GM18907 (cell line): ENCODE measurements around the gene OXCT1.
A peak's percentile ranks its signal among the peaks of the same experiment; 100 is the strongest.
"Not testable (repeated sequence)": the region's sequence is repeated elsewhere in the genome, so short reads cannot be mapped to it uniquely, and the experiment has no call there.

ENCODE experiments used
- ATAC-seq: cut with Tn5 transposase; IDR thresholded peaks from one replicate; pipeline ENCODE4 v1.9.1; 2021; ENCODE audit warnings: mild to moderate bottlenecking, moderate library complexity; ENCODE audit not compliant: unreplicated experiment

The OXCT1 gene

DNA sequence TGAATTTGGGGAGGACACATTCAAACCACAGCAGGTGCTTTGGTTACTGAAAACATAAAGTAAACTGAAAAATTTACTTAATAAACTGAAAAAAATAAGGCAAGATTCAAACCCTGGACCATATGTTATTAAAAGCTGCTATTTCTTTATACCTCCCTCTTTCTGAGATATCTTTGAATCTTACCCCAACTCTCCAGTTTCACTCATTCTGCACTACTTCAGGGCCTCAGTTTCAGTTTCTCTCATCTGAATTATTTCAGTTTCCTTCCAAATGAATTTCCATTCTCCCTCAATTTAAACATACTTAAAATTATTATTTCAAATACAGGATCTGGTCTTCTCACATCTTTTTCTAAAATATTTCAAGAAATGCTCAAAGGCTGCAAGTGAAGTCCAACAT is 4.9 kb upstream of the OXCT1 start:
- no peak for ATAC-seq

DNA sequence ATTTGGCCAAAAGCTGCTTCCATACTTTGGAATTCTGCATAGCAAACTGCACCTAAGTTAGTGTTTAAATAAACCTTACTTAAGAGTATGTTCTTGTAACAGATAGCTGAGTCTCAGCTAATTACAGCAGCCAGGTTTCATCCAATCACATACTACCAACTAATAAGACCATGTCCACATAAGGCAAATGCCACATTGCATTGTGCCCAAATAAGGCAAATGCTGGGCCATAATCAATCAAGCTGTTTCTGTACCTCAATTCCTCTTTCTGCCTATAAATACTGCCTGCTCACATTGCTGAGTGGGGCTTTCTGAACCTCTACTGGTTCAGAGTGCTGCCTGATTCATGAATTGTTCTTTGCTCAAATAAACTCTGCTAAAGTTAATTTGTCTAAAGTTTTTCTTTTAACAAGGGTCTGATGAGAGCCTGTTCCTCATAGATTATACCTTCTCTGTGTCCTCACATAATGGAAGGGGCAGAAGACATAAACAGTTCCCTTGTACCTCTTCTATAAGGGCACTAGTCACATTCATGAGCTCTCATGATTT is 4.4 kb upstream of the OXCT1 start:
- no peak for ATAC-seq

GRCh38 chr5:41871852-41872251 is 1.6 kb upstream of the OXCT1 start:
- no peak for ATAC-seq

GRCh38 chr5:41870627-41871048 is 413 bp upstream of the OXCT1 start:
- ATAC-seq: no peak

DNA sequence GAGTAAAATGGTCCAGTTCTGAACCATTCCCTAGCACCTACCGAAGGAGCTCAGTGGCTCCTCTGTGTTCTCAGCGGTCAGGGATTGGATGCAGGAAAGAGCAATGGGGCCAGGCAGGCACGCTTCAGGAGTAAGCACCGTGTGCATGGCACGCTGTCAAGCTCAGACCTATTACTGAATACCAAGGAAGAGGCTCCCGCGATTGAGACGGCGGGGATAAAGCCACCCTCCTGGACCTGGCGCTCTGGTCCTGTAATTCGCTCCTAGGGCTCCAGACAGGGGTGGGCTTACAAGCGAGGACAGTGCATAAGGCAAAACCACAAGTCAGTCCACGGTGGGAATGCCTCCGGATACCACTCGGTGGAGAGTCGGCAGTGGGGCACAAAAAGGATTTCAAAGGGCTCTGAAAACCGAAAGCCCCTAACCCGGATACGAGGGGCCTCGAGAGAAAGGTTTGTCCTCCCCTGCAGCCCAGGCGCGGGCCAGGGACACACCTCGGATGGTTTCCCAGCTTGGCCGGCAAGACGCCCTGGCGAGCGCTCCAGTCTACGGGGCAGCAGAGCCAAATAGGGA is 988 bp downstream of the OXCT1 start:
- ATAC-seq: no peak

GRCh38 chr5:41863871-41864486 is 6.2 kb downstream of the OXCT1 start:
- ATAC-seq: peak; percentile 66

DNA sequence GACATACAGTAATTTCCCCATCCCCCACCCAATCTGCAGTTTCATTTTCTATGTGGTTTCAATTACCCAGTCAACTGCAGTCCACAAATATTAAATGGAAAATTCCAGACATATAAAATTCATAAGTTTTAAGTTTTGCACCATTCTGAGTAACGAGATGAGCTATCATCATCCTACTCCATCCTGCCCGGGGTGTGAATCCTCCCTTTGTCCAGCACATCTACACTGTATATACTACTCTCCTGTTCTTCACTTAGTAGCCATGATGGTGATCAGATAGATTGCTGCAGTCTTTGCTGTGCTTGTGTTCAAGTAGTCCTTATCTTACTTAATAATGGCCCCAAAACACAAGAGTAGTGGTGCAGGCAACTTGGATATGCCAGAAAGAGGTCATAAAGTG is 11.3 kb downstream of the OXCT1 start:
- ATAC-seq: no peak

DNA sequence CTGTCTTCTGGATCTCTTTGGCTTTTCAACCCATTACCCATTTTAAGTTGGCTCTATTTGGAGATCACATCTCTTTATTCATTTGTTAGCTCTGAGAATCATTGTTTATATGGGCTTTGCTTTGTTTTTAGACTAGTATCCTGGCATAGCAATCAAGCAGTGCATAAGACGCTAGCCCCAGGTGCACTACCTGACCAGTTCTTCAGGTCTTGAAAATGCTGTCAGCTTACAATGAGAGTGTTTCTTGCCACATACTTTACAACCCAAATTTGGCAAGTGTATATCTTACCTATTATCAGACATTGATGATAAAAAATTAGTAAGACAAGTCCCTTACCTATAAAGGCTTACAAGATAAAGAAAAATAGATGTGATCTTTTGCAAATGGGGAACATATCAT is 12.2 kb downstream of the OXCT1 start:
- ATAC-seq: no peak

DNA sequence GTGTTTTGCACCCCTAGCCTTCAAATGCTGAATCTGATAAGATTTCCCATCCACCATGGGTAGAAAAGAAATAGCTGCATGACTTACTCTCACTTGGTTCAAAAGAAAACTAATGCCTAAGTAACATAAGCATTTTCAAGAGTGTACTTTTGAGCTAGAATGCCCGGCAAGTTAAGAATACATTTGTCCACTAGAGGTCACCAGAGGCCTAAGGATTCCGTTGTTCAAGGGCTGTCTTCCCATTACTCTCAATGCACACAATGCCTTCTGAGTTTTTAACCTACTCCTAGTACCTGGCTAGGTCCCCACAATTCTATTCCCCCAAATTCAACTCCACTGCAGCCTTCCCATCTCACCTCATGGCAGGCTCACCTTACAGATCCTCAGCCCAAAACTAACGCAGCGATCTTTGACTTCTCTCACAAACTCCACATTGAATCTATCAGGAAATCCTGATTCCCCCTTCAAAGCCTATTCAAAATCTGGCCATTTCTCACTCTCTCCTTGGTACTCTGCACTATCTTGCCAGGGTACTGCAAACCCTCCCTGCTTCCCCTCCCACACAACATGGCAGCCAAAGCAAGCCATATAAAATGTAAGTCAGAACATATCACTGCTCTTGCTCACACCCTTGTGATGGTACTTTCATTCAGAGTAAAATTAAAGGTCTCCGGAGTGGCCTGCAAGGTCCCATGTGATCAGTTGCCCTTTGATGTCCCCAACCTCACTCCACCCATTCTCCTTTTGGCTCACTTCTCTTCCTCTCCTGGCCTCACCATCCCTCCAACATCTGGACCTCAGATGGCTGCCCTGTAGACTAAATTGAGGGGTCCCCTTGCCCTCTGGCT is 13.4 kb downstream of the OXCT1 start:
- ATAC-seq: peak; percentile 92

- no peak for ATAC-seq
Measured at GRCh38 chr5:41852293-41852692, 17.9 kb downstream of the OXCT1 start.

DNA sequence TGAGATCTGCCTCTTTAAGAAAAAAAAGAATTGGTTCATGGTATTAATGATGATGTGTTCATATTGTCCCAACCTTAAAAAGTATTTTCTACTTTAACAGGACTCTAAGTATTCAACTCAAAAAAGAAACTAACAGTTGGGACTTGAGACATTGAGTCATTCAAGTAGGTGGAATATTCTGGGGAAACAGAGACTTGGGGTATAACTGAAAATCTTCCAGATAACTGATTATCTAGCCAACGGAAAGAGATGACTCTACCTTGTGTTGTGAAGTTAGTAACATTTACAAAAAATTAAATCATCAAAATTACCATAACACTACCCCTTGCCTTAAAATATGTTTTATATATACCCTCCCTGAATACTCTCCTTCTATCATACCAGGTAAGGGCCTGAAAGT is 19.1 kb downstream of the OXCT1 start:
- no peak for ATAC-seq

- ATAC-seq: no peak
Measured at GRCh38 chr5:41848983-41849382, 21.2 kb downstream of the OXCT1 start.

GRCh38 chr5:41845751-41846150 is 24.5 kb downstream of the OXCT1 start:
- ATAC-seq: not testable (repeated sequence)

- ATAC-seq: no peak
Measured at GRCh38 chr5:41844502-41844901, 25.7 kb downstream of the OXCT1 start.

- peak; percentile 63 for ATAC-seq
Measured at GRCh38 chr5:41843456-41844370, 26.5 kb downstream of the OXCT1 start.

DNA sequence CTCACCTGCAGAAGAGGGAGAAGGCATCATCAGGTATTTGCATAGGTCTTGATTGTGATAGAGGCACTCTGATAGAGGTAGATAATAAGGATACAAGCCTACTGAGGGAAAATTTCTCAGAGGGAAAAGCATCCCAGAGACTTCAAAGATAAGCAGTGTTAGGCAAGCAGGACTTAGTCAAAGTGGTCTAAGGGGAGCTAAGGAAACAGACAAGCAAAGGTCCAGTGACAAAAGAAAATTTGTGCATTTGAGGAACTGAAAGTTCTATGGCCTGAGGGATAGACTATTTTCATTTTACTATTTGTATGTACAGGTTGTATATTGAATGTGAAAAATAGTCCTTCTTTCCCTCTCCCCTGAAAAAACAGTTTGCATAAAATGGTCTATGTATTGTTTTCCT is 27.4 kb downstream of the OXCT1 start:
- ATAC-seq: peak; percentile 89

- no peak for ATAC-seq
Measured at GRCh38 chr5:41841325-41841724, 28.9 kb downstream of the OXCT1 start.

DNA sequence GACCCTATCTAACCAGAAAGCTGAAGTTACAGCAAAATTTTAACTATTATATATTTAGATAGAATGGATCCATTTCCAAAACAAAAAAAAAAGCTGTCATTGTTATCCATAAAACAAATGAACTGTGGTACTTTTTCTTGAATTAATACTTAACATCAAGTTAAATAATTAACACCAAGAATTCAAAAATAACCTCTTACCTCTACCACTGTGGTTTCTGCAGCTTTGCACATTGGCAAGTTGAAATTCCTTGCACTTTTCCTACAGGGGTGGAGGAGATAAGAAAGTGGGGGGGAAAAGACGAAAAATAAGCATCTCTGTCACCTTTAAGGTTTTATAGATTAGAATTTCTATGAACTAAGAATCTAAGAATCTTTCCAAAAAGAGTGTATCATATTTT is 30.0 kb downstream of the OXCT1 start:
- ATAC-seq: no peak

DNA sequence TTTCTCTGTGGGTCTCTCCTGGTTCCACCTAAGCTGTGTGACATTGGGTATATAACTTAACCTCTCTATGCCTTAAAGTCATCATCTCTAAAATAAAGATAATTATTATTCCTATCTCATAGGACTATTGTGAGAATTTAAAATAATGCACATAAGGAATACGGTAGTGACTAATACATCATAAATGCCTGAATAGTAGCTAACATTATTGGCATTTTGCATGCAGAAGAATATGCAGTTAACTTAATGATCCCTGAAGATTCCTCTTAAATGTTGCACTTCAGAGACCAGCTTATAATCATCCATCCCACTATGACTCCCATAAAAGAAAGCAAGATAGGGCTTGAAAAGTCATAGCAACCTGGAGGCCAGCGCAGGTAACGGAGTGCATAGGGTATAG is 32.4 kb downstream of the OXCT1 start:
- no peak for ATAC-seq

DNA sequence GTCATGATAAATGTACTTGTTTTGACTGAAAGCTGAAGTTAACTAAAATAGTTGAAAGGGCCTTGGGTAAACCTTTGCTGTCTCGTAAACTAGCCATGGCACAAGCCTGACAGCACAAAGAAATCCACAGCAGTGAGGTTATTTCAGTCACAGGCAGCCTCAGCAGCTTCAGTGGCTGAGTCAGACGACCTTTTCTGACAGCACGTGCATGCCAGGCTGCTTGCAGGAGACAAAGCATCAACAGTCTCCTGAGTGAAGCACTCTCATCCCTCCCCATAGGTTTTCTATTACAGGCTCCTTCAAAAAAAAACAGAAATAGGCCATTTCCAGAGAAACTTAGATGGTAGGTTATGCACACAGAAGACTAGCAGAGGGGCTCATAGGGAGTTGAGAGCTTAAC is 34.6 kb downstream of the OXCT1 start:
- no peak for ATAC-seq

DNA sequence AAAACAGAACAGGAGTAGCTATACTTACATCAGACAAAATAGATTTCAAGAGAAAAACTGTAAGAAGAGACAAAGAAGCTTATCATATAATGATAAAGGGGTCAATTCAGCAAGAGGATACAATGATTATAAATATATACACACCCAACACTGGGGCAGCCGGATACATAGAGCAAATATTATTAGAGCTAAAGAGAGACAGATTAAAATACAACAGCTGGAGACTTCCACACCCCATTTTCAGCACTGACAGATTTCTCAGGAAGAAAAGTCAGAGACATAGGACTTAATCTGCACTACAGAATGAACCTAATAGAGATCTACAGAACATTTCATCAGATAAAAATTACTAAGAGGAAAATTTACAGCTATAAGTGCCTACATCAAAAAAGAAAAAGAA is 35.7 kb downstream of the OXCT1 start:
- ATAC-seq: no peak
